HCT116 (cell line): ENCODE results near the gene RALGPS1. TPM values are rescaled to one million over a fixed set of nuclear protein-coding genes. Genes with fewer than 3 reads are reported as not detected.

Experiments
- ATAC-seq: fragments of 200-7000 bp; cut with Tn5 transposase; 2 replicates; pipeline ENCODE4 v1.9.1; 2020; ENCODE audit warnings: mild to moderate bottlenecking, moderate library complexity
- BruUV-seq: library from RNA; stranded (reverse); fragments of 400-500 nt; replicated peaks from 2 replicates; lab custom pipeline; 2021; lab: Mats Ljungman, UMichigan
- CTCF ChIA-PET: fragments of 300-600 bp; sonication (Branson Sonifier 250); formaldehyde crosslinking; loops from one replicate; lab custom pipeline; 2021; ENCODE audit warnings: antibody characterized with exemption; lab: Charles Lee
- POLR2A ChIA-PET: fragments of 300-600, 350-600 bp; sonication (Branson Sonifier 250); formaldehyde crosslinking; loops from one replicate; lab custom pipeline; 2021; ENCODE audit warnings: antibody characterized with exemption; lab: Charles Lee
- RAD21 ChIA-PET, 2 experiments: fragments of 300-600 bp; sonication (Branson Sonifier 250); formaldehyde crosslinking; loops; one replicate each; lab custom pipeline; 2023; ENCODE audit warnings: low total read pairs in 2 of 2; ENCODE audit not compliant: uncharacterized antibody in 2 of 2, unreplicated experiment in 2 of 2, low non-redundant PET in 1 of 2; lab: Charles Lee
- DNase-seq: peaks from one replicate; pipeline ENCODE4 v3.0.0-alpha.2; 2010; ENCODE audit warnings: low read depth, low spot score
- H2AFZ ChIP-seq: fragments of 200-600 bp; shearing (Covaris generic), sonication (generic); 2 replicates; pipeline ENCODE4 v1.6.1; 2017; ENCODE audit warnings: low read depth, mixed run types, mixed read lengths, antibody characterized with exemption, low read length; ENCODE audit not compliant: poor library complexity, severe bottlenecking
- H3K27ac ChIP-seq: 2 replicates; pipeline ENCODE4 v1.5.1; 2012; ENCODE audit warnings: low read depth, low read length
- H3K27me3 ChIP-seq: fragments of 200-600 bp; sonication (generic); 2 replicates; pipeline ENCODE4 v1.6.1; 2016; ENCODE audit warnings: mixed run types, low read length, mixed read lengths; ENCODE audit not compliant: insufficient read depth
- H3K36me3 ChIP-seq, 2 experiments: fragments of 200-500 bp in 1 of 2; fragments of 200-600 bp in 1 of 2; sonication (Bioruptor generic) in 1 of 2; sonication (generic) in 1 of 2; 2 replicates each; pipeline versions ENCODE4 v1.5.1 to v1.6.1; 2014 to 2016; ENCODE audit warnings: low read length in 2 of 2, inconsistent platforms in 1 of 2, mixed read lengths in 1 of 2, mixed run types in 1 of 2; ENCODE audit not compliant: insufficient read depth in 2 of 2, control insufficient read depth in 1 of 2
- H3K4me1 ChIP-seq, 2 experiments: fragments of 200-600 bp in 1 of 2; sonication (generic) in 1 of 2; 2 replicates each; pipeline versions ENCODE4 v1.5.1 to v1.6.1; 2012 to 2017; ENCODE audit warnings: low read length in 2 of 2, inconsistent platforms in 1 of 2, mild to moderate bottlenecking in 1 of 2, mixed read lengths in 1 of 2, mixed run types in 1 of 2, moderate library complexity in 1 of 2; ENCODE audit not compliant: insufficient read depth in 2 of 2, control insufficient read depth in 1 of 2
- H3K4me2 ChIP-seq: fragments of 200-600 bp; sonication (generic); 2 replicates; pipeline ENCODE4 v1.6.1; 2017; ENCODE audit warnings: mixed run types, low read length, mixed read lengths
- H3K4me3 ChIP-seq, 2 experiments: fragments of 200-600 bp in 1 of 2; sonication (generic) in 1 of 2; replicated peaks in 1 of 2; 2 replicates each; pipeline ENCODE4 v1.5.1; 2011 to 2016; ENCODE audit warnings: low read length in 2 of 2, control low read depth in 1 of 2, low read depth in 1 of 2, mild to moderate bottlenecking in 1 of 2, mixed read lengths in 1 of 2, mixed run types in 1 of 2
- H3K79me2 ChIP-seq: fragments of 200-600 bp; sonication (generic); 2 replicates; pipeline ENCODE4 v1.6.1; 2017; ENCODE audit warnings: mild to moderate bottlenecking, mixed run types, low read length, moderate library complexity, mixed read lengths; ENCODE audit not compliant: insufficient read depth
- H3K9ac ChIP-seq: fragments of 200-600 bp; sonication (generic); 2 replicates; pipeline ENCODE4 v1.6.1; 2016; ENCODE audit warnings: low read length, mixed read lengths
- H3K9me2 ChIP-seq: fragments of 200-600 bp; sonication (generic), shearing (Covaris generic); 2 replicates; pipeline ENCODE4 v1.6.1; 2017; ENCODE audit warnings: mixed run types, mild to moderate bottlenecking, moderate library complexity; ENCODE audit not compliant: insufficient read depth
- H3K9me3 ChIP-seq, 2 experiments: fragments of 200-500 bp in 1 of 2; fragments of 200-600 bp in 1 of 2; sonication (Bioruptor generic) in 1 of 2; sonication (generic) in 1 of 2; 2 replicates each; pipeline ENCODE4 v1.6.1; 2014 to 2017; ENCODE audit warnings: low read length in 2 of 2, mixed read lengths in 2 of 2, inconsistent platforms in 1 of 2, low read depth in 1 of 2, mild to moderate bottlenecking in 1 of 2, mixed run types in 1 of 2, moderate library complexity in 1 of 2; ENCODE audit not compliant: control insufficient read depth in 1 of 2, insufficient read depth in 1 of 2
- H4K20me1 ChIP-seq: fragments of 200-600 bp; sonication (generic), shearing (Covaris generic); 2 replicates; pipeline ENCODE4 v1.6.1; 2017; ENCODE audit warnings: mixed run types, mild to moderate bottlenecking, moderate library complexity; ENCODE audit not compliant: insufficient read depth
- CTCF ChIP-seq, 3 experiments: fragments of 200-600 bp in 1 of 3; sonication (generic) in 1 of 3; IDR thresholded peaks in 2 of 3; conservative IDR thresholded peaks in 1 of 3; 2 replicates each; pipeline ENCODE4 v1.5.1; 2012 to 2017; ENCODE audit warnings: low read depth in 2 of 3, low read length in 2 of 3, antibody characterized with exemption in 1 of 3, borderline replicate concordance in 1 of 3, control low read depth in 1 of 3, mild to moderate bottlenecking in 1 of 3, mixed read lengths in 1 of 3, mixed run types in 1 of 3, moderate library complexity in 1 of 3; ENCODE audit not compliant: insufficient read depth in 1 of 3
- ELF1 ChIP-seq: IDR thresholded peaks from 2 replicates; pipeline ENCODE4 v1.6.1; 2012; ENCODE audit warnings: low read depth, borderline replicate concordance
- EZH2 ChIP-seq: fragments of 200-600 bp; sonication (generic); IDR thresholded peaks from 2 replicates; pipeline ENCODE4 v1.6.1; 2017; ENCODE audit warnings: antibody characterized with exemption, mixed run types
- EZH2phosphoT487 ChIP-seq: fragments of 200-600 bp; IDR thresholded peaks from 2 replicates; pipeline ENCODE4 v1.6.1; 2018; ENCODE audit warnings: antibody characterized with exemption, borderline replicate concordance
- FOSL1 ChIP-seq: IDR thresholded peaks from 2 replicates; pipeline ENCODE4 v1.6.1; 2012; ENCODE audit warnings: low read depth
- JUND ChIP-seq: IDR thresholded peaks from 2 replicates; pipeline ENCODE4 v1.6.1; 2012
- MAX ChIP-seq: IDR thresholded peaks from 2 replicates; pipeline ENCODE4 v1.6.1; 2012
- SP1 ChIP-seq: IDR thresholded peaks from 2 replicates; pipeline ENCODE4 v1.6.1; 2012; ENCODE audit warnings: low read depth
- SRF ChIP-seq: IDR thresholded peaks from 2 replicates; pipeline ENCODE4 v1.6.1; 2012; ENCODE audit warnings: low read depth
- YY1 ChIP-seq: IDR thresholded peaks from 2 replicates; pipeline ENCODE4 v1.6.1; 2011; ENCODE audit warnings: low read length, low read depth, moderate library complexity, mild to moderate bottlenecking; ENCODE audit not compliant: insufficient replicate concordance; ENCODE audit errors: extremely low read depth
- ZBTB33 ChIP-seq: IDR thresholded peaks from 2 replicates; pipeline ENCODE4 v1.6.1; 2011; ENCODE audit warnings: mild to moderate bottlenecking, low read length, moderate library complexity; ENCODE audit not compliant: insufficient replicate concordance; ENCODE audit errors: extremely low read depth
- ZFX ChIP-seq: fragments of 450-650 bp; IDR thresholded peaks from 2 replicates; pipeline ENCODE4 v1.6.1; 2017
- ZNF274 ChIP-seq: fragments of 200-500 bp; sonication (Bioruptor generic); IDR thresholded peaks from 2 replicates; pipeline ENCODE4 v1.6.1; 2014; ENCODE audit warnings: mild to moderate bottlenecking, low read depth, low read length, inconsistent platforms
- intact Hi-C: fragments of 100-400 bp; cut with micrococcal nuclease; formaldehyde crosslinking; loops from 2 replicates; pipeline ENCODE4 v1.10.0; 2022
- total RNA-seq: library from RNA; stranded (reverse); gene quantifications from one replicate; pipeline ENCODE4 v1.2.1, GENCODE V29; 2021; ENCODE audit not compliant: unreplicated experiment

Gene RALGPS1
- total RNA-seq, 1 experiment from 2014 or later: 7.6 TPM

- no peak overlapping the region for H3K4me2 ChIP-seq
- no peaks in the 10 kb centered on the region for H3K4me1 ChIP-seq
- H4K20me1 ChIP-seq: no peaks in the 10 kb centered on the region
- H3K79me2 ChIP-seq: no peaks in the 10 kb centered on the region
- H3K9me2 ChIP-seq: no peaks in the 10 kb centered on the region
- H3K9ac ChIP-seq: no peak overlapping the region
- no peak for DNase-seq
- intact Hi-C loops: no loop called here
- ChIA-PET CTCF (no interaction called here), RAD21 (no interaction called here), POLR2A (no interaction called here)
- H3K27ac ChIP-seq: no peak overlapping the region
- BruUV-seq: no TSS peak
- no peaks in the 10 kb centered on the region for H3K9me3 ChIP-seq
- H2AFZ ChIP-seq: no peak overlapping the region
- no peak for TF ChIP-seq MAX
- TF ChIP-seq EZH2: no peak
- TF ChIP-seq ZNF274: no peak
- no peak for TF ChIP-seq ZFX
- TF ChIP-seq YY1: no peak
- TF ChIP-seq JUND: no peak
- no peak for TF ChIP-seq SRF
- TF ChIP-seq ZBTB33: no peak
- TF ChIP-seq EZH2phosphoT487: no peak
- TF ChIP-seq FOSL1: no peak
- no peak for TF ChIP-seq SP1
- TF ChIP-seq ELF1: no peak
- no peak for TF ChIP-seq CTCF (IDR thresholded peaks at IDR 0.05 in 2 of 3, conservative IDR thresholded peaks at IDR 0.05 in 1 of 3; ENCODE audit: borderline replicate concordance in 1 of 3, insufficient read depth in 1 of 3, low read depth in 2 of 3, low read length in 2 of 3)
- H3K36me3 ChIP-seq: no peaks in the 10 kb centered on the region
- no peak for ATAC-seq
- no peaks in the 10 kb centered on the region for H3K27me3 ChIP-seq
- H3K4me3 ChIP-seq: no peak overlapping the region
These were observed 174.4 kb downstream of the RALGPS1 start for GRCh38 chr9:127088724-127089615.
